NT2/D1 (cell line): ENCODE data around the gene FBLN1.

Source experiments
- SUZ12 ChIP-seq: IDR thresholded peaks from 2 replicates; pipeline ENCODE4 v1.6.1; 2011; ENCODE audit not compliant: insufficient read length, insufficient read depth; ENCODE audit errors: extremely low read depth
- ZNF274 ChIP-seq: IDR thresholded peaks from 2 replicates; pipeline ENCODE4 v1.6.1; 2011; ENCODE audit warnings: mild to moderate bottlenecking, low read depth, low read length

DNA sequence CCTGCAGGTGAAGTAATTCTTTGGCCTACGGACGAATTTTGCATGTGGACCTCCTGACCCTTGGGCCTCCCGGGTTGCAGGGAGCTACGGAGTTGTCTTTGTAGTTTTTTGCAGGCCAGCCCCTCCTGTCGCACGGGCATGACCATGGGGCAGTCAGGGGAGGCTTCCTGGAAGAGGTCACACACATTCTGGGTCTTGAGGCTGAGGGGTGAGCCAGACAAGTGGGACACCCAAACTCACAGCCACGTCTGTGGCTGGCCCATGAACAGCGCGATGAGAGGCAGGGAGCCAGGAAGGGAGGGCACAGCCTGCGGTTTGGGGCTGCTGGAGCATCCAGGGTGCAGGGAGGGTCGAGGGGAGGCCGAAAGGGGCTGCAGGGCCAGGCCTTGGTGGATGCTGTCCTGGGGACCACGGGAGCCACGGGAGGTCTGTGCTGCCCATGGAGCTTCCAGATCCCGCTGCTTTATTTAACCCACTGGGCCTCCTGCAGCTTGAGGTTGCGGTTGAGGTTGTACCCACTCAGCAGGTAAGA lies 78.9 kb downstream of the FBLN1 start:
- no peak for TF ChIP-seq ZNF274
- no peak for TF ChIP-seq SUZ12
